GM21737 (cell line): ENCODE results near the gene TSC22D4.
A peak's percentile ranks its signal among the peaks of the same experiment; 100 is the strongest.

Experiments used
- ATAC-seq: cut with Tn5 transposase; IDR thresholded peaks from one replicate; pipeline ENCODE4 v1.9.1; 2021; ENCODE audit warnings: mild to moderate bottlenecking, moderate library complexity; ENCODE audit not compliant: unreplicated experiment

The TSC22D4 gene

GRCh38 chr7:100430493-100431285, 48.3 kb downstream of the TSC22D4 start:
- ATAC-seq: no peak

GRCh38 chr7:100429637-100430492, 49.1 kb downstream of the TSC22D4 start, which contains the start of gene MEPCE:
Gene MEPCE (plus strand): TSS chr7:100429831. CDS start chr7:100430019, 188 bp downstream.
- peak; percentile 32 for ATAC-seq

- peak; percentile 39 for ATAC-seq
Observed at GRCh38 chr7:100428967-100429636, 49.9 kb downstream of the TSC22D4 start.

GRCh38 chr7:100428199-100428966, 50.6 kb downstream of the TSC22D4 start, which contains the start of gene ZCWPW1:
Gene ZCWPW1 (minus strand): TSS chr7:100428703. CDS start chr7:100420649, 8,054 bp downstream.
- peak; percentile 42 for ATAC-seq

GRCh38 chr7:100427762-100428198, 51.2 kb downstream of the TSC22D4 start:
- ATAC-seq: no peak

GRCh38 chr7:100426516-100426915, 52.5 kb downstream of the TSC22D4 start:
- ATAC-seq: no peak

GRCh38 chr7:100425347-100425746, 53.7 kb downstream of the TSC22D4 start:
- no peak for ATAC-seq

- no peak for ATAC-seq
Observed at GRCh38 chr7:100423315-100423714, 55.7 kb downstream of the TSC22D4 start.

GRCh38 chr7:100419660-100420226, 59.3 kb downstream of the TSC22D4 start:
- no peak for ATAC-seq

GRCh38 chr7:100418930-100419659, 59.9 kb downstream of the TSC22D4 start:
- ATAC-seq: no peak
